GM21619 (cell line): ENCODE data around the gene ATXN1.
A peak's percentile ranks its signal among the peaks of the same experiment; 100 is the strongest.
"Not testable (repeated sequence)": the region's sequence is repeated elsewhere in the genome, so short reads cannot be mapped to it uniquely, and the experiment has no call there.

Source experiments
- ATAC-seq: cut with Tn5 transposase; IDR thresholded peaks from one replicate; pipeline ENCODE4 v1.9.1; 2021; ENCODE audit not compliant: unreplicated experiment

ATXN1 gene

GRCh38 chr6:16548121-16548520 lies 213.1 kb downstream of the ATXN1 start:
- ATAC-seq = no peak

GRCh38 chr6:16547587-16547986 lies 213.7 kb downstream of the ATXN1 start:
- no peak for ATAC-seq

GRCh38 chr6:16546861-16547260 lies 214.4 kb downstream of the ATXN1 start:
- ATAC-seq = no peak

GRCh38 chr6:16545382-16545781 lies 215.9 kb downstream of the ATXN1 start:
- ATAC-seq = no peak

GRCh38 chr6:16544521-16544920 lies 216.7 kb downstream of the ATXN1 start:
- no peak for ATAC-seq

- ATAC-seq = no peak
These were observed 217.3 kb downstream of the ATXN1 start for GRCh38 chr6:16544006-16544405.

- ATAC-seq = no peak
These were observed 217.7 kb downstream of the ATXN1 start for GRCh38 chr6:16543521-16543920.

GRCh38 chr6:16542070-16542469 lies 219.2 kb downstream of the ATXN1 start:
- ATAC-seq = no peak

- peak; percentile 62 for ATAC-seq
These were observed 220.2 kb downstream of the ATXN1 start for GRCh38 chr6:16540804-16541752.

- ATAC-seq = not testable (repeated sequence)
These were observed 220.9 kb downstream of the ATXN1 start for GRCh38 chr6:16540383-16540782.

- no peak for ATAC-seq
These were observed 222.0 kb downstream of the ATXN1 start for GRCh38 chr6:16539086-16539931.

- ATAC-seq = no peak
These were observed 225.7 kb downstream of the ATXN1 start for GRCh38 chr6:16535564-16535963.

- no peak for ATAC-seq
These were observed 227.5 kb downstream of the ATXN1 start for GRCh38 chr6:16533721-16534136.

GRCh38 chr6:16533210-16533609 lies 228.1 kb downstream of the ATXN1 start:
- no peak for ATAC-seq

- no peak for ATAC-seq
These were observed 233.6 kb downstream of the ATXN1 start for GRCh38 chr6:16527691-16528090.

GRCh38 chr6:16524380-16524707 lies 236.9 kb downstream of the ATXN1 start:
- no peak for ATAC-seq

GRCh38 chr6:16523606-16524379 lies 237.5 kb downstream of the ATXN1 start:
- ATAC-seq = no peak

- no peak for ATAC-seq
These were observed 238.3 kb downstream of the ATXN1 start for GRCh38 chr6:16522937-16523336.

GRCh38 chr6:16521528-16521927 lies 239.7 kb downstream of the ATXN1 start:
- no peak for ATAC-seq

GRCh38 chr6:16519265-16520242 lies 241.7 kb downstream of the ATXN1 start:
- ATAC-seq = no peak
